HUES48 (cell line): ENCODE results near the gene CRYGN.

Experiments
- H3K27ac ChIP-seq: one replicate; pipeline ENCODE4 v1.7.0; 2013; ENCODE audit warnings: low read depth, low read length, inconsistent platforms
- H3K27me3 ChIP-seq: 2 replicates; pipeline ENCODE4 v1.6.1; 2013; ENCODE audit warnings: mild to moderate bottlenecking, low read length; ENCODE audit not compliant: control insufficient read depth, insufficient read depth
- H3K36me3 ChIP-seq: 2 replicates; pipeline ENCODE4 v1.6.1; 2013; ENCODE audit warnings: low read length; ENCODE audit not compliant: control insufficient read depth, insufficient read depth
- H3K4me1 ChIP-seq: 2 replicates; pipeline ENCODE4 v1.6.1; 2013; ENCODE audit warnings: mild to moderate bottlenecking, low read length; ENCODE audit not compliant: control insufficient read depth, insufficient read depth
- H3K4me3 ChIP-seq: 2 replicates; pipeline ENCODE4 v1.5.1; 2013; ENCODE audit warnings: mild to moderate bottlenecking, low read depth, low read length
- H3K9ac ChIP-seq: 2 replicates; pipeline ENCODE4 v1.6.1; 2013; ENCODE audit warnings: mild to moderate bottlenecking, low read depth, low read length, moderate library complexity
- H3K9me3 ChIP-seq: 2 replicates; pipeline ENCODE4 v1.6.1; 2013; ENCODE audit warnings: low read length; ENCODE audit not compliant: control insufficient read depth, insufficient read depth

Gene CRYGN

GRCh38 chr7:151449990-151450389 lies 10.0 kb upstream of the CRYGN start:
- Histone ChIP-seq H3K4me3 (no peak overlapping the region), H3K27ac (no peak overlapping the region), H3K9me3 (no peaks in the 10 kb centered on the region), H3K9ac (no peak overlapping the region), H3K36me3 (no peaks in the 10 kb centered on the region), H3K27me3 (peaks cover 14% of the 10 kb centered on the region), H3K4me1 (peaks cover 8% of the 10 kb centered on the region)

- no peak overlapping the region for H3K27ac ChIP-seq
- no peak overlapping the region for H3K9ac ChIP-seq
- H3K4me3 ChIP-seq: peak overlapping the region; percentile 51
- no peaks in the 10 kb centered on the region for H3K36me3 ChIP-seq
- H3K9me3 ChIP-seq: no peaks in the 10 kb centered on the region
- H3K4me1 ChIP-seq: peaks cover 8% of the 10 kb centered on the region
- peaks cover 14% of the 10 kb centered on the region for H3K27me3 ChIP-seq
Observed at GRCh38 chr7:151448261-151449252, 8.6 kb upstream of the CRYGN start.

GRCh38 chr7:151447901-151448260 lies 7.9 kb upstream of the CRYGN start:
- Histone ChIP-seq H3K9ac (no peak overlapping the region), H3K27ac (no peak overlapping the region), H3K36me3 (no peaks in the 10 kb centered on the region), H3K4me3 (peak overlapping the region; percentile 51), H3K9me3 (no peaks in the 10 kb centered on the region), H3K4me1 (peaks cover 2% of the 10 kb centered on the region), H3K27me3 (peaks cover 14% of the 10 kb centered on the region)

GRCh38 chr7:151447312-151447711 lies 7.4 kb upstream of the CRYGN start:
- no peaks in the 10 kb centered on the region for H3K9me3 ChIP-seq
- peaks cover 14% of the 10 kb centered on the region for H3K27me3 ChIP-seq
- H3K36me3 ChIP-seq: no peaks in the 10 kb centered on the region
- no peak overlapping the region for H3K4me3 ChIP-seq
- H3K4me1 ChIP-seq: no peaks in the 10 kb centered on the region
- H3K9ac ChIP-seq: no peak overlapping the region
- H3K27ac ChIP-seq: no peak overlapping the region

- Histone ChIP-seq H3K36me3 (no peaks in the 10 kb centered on the region), H3K4me1 (peaks cover 4% of the 10 kb centered on the region), H3K27ac (no peak overlapping the region), H3K4me3 (no peak overlapping the region), H3K9me3 (no peaks in the 10 kb centered on the region), H3K9ac (no peak overlapping the region), H3K27me3 (peaks cover 14% of the 10 kb centered on the region)
Observed at GRCh38 chr7:151446412-151446811, 6.5 kb upstream of the CRYGN start.

- Histone ChIP-seq H3K27ac (no peak overlapping the region), H3K4me3 (no peak overlapping the region), H3K27me3 (peaks cover 14% of the 10 kb centered on the region), H3K9me3 (no peaks in the 10 kb centered on the region), H3K4me1 (peaks cover 14% of the 10 kb centered on the region), H3K9ac (no peak overlapping the region), H3K36me3 (no peaks in the 10 kb centered on the region)
Observed at GRCh38 chr7:151444632-151445031, 4.7 kb upstream of the CRYGN start.

- peaks cover 18% of the 10 kb centered on the region for H3K4me1 ChIP-seq
- H3K9ac ChIP-seq: no peak overlapping the region
- no peak overlapping the region for H3K4me3 ChIP-seq
- H3K27me3 ChIP-seq: peaks cover 20% of the 10 kb centered on the region
- no peaks in the 10 kb centered on the region for H3K9me3 ChIP-seq
- no peaks in the 10 kb centered on the region for H3K36me3 ChIP-seq
- H3K27ac ChIP-seq: no peak overlapping the region
Observed at GRCh38 chr7:151442776-151443496, 3.0 kb upstream of the CRYGN start.

- peak overlapping the region; percentile 62 for H3K4me3 ChIP-seq
- peaks cover 9% of the 10 kb centered on the region for H3K27me3 ChIP-seq
- no peak overlapping the region for H3K27ac ChIP-seq
- no peaks in the 10 kb centered on the region for H3K9me3 ChIP-seq
- no peaks in the 10 kb centered on the region for H3K36me3 ChIP-seq
- H3K4me1 ChIP-seq: peaks cover 18% of the 10 kb centered on the region
- H3K9ac ChIP-seq: no peak overlapping the region
Observed at GRCh38 chr7:151440799-151441445, 981 bp upstream of the CRYGN start.

GRCh38 chr7:151438864-151439601 lies 908 bp downstream of the CRYGN start:
- no peak overlapping the region for H3K27ac ChIP-seq
- H3K9ac ChIP-seq: no peak overlapping the region
- peak overlapping the region; percentile 62 for H3K4me3 ChIP-seq
- H3K27me3 ChIP-seq: peaks cover 9% of the 10 kb centered on the region
- H3K9me3 ChIP-seq: no peaks in the 10 kb centered on the region
- no peaks in the 10 kb centered on the region for H3K36me3 ChIP-seq
- peaks cover 18% of the 10 kb centered on the region for H3K4me1 ChIP-seq

- Histone ChIP-seq H3K9me3 (no peaks in the 10 kb centered on the region), H3K4me1 (peaks cover 18% of the 10 kb centered on the region), H3K9ac (no peak overlapping the region), H3K27me3 (peaks cover 9% of the 10 kb centered on the region), H3K27ac (no peak overlapping the region), H3K36me3 (no peaks in the 10 kb centered on the region), H3K4me3 (no peak overlapping the region)
Observed at GRCh38 chr7:151437866-151438516, 1.9 kb downstream of the CRYGN start.
